Measurements from ENCODE around the gene TMEM175. TPM values are rescaled to one million over a fixed set of nuclear protein-coding genes. Genes with fewer than 3 reads are reported as not detected.

TMEM175 gene
- total and polyA plus RNA-seq, 8 donors: 7.3 to 82.8 (median 19.5) TPM

GRCh38 chr4:985123-985830, 53.0 kb downstream of the TMEM175 start:
- no peaks in the 10 kb centered on the region for H3K9me3 ChIP-seq
- H3K36me3 ChIP-seq: peaks cover 0 to 16% (median 11%) of the 10 kb centered on the region in 4 donors
- DNase-seq: peak; percentile 85 to 88
- H3K4me3 ChIP-seq: peak overlapping the region in 3 of 4 donors; percentile 29 to 43 (median 29)
- WGBS, 5 donors: 25 to 48% (median 35%) methylated on average over 23 of the region's 23 CpGs
- no peaks in the 10 kb centered on the region for H3K27me3 ChIP-seq
- peak overlapping the region in 3 of 5 donors; percentile 18 to 45 (median 35) for H3K27ac ChIP-seq
- peaks cover 31 to 43% (median 36%) of the 10 kb centered on the region in 4 donors for H3K4me1 ChIP-seq
- intact Hi-C loops (cut with DNase I; ENCODE audit: low total_unique reads): no loop called here
- TF ChIP-seq POLR2A (IDR thresholded peaks at IDR 0.05) (no peak), EP300 (IDR thresholded peaks at IDR 0.05) (no peak), POLR2AphosphoS5 (IDR thresholded peaks at IDR 0.05) (peak in 2 of 3 donors; percentile 29 to 66), CTCF (IDR thresholded peaks at IDR 0.05) (no peak)

- Histone ChIP-seq H3K4me1 (peaks cover 31 to 49% (median 42%) of the 10 kb centered on the region in 4 donors), H3K4me3 (peak overlapping the region; percentile 65 to 96 (median 82)), H3K36me3 (peaks cover 0 to 28% (median 21%) of the 10 kb centered on the region in 4 donors), H3K9me3 (no peaks in the 10 kb centered on the region), H3K27ac (peak overlapping the region; percentile 72 to 89 (median 75)), H3K27me3 (no peaks in the 10 kb centered on the region)
- DNase-seq: no peak
- no peak for TF ChIP-seq POLR2A (IDR thresholded peaks at IDR 0.05)
- TF ChIP-seq CTCF (IDR thresholded peaks at IDR 0.05): no peak
- TF ChIP-seq EP300 (IDR thresholded peaks at IDR 0.05): no peak
- TF ChIP-seq POLR2AphosphoS5 (IDR thresholded peaks at IDR 0.05): no peak
- 0 to 3% (median 1%) methylated on average over 14 of the region's 14 CpGs for WGBS, 5 donors
- intact Hi-C loops (cut with DNase I; ENCODE audit: low total_unique reads): no loop called here
Measured at GRCh38 chr4:986428-986878, 54.2 kb downstream of the TMEM175 start.

- Histone ChIP-seq H3K4me3 (peak within 1 kb of the TSS; percentile 65 to 96 (median 82)), H3K27me3 (no peaks in the 10 kb centered on the region), H3K27ac (peak within 1 kb of the TSS; percentile 72 to 89 (median 75)), H3K9me3 (no peaks in the 10 kb centered on the region), H3K4me1 (peaks cover 37 to 55% (median 48%) of the 10 kb centered on the region in 4 donors), H3K36me3 (peaks cover 0 to 33% (median 21%) of the 10 kb centered on the region in 4 donors)
- DNase-seq: peak; percentile 83 to 93
- intact Hi-C loops (cut with DNase I; ENCODE audit: low total_unique reads): no loop called here
- TF ChIP-seq POLR2AphosphoS5 (IDR thresholded peaks at IDR 0.05) (peak in 2 of 3 donors; percentile 7 to 51), EP300 (IDR thresholded peaks at IDR 0.05) (no peak), POLR2A (IDR thresholded peaks at IDR 0.05) (no peak), CTCF (IDR thresholded peaks at IDR 0.05) (peak in 3 of 7 experiments; percentile 4 to 43 (median 37))
- WGBS, 5 donors: 0 to 1% (median 1%) methylated on average over 16 to 69 of the region's 69 CpGs
Measured at GRCh38 chr4:986879-987623, 54.8 kb downstream of the TMEM175 start, which contains the start of gene IDUA. TSS of gene IDUA (plus strand) at chr4:987044. CDS start at chr4:987085, 41 bp downstream.
